Stimulated activated CD8-positive, alpha-beta memory T cell treated with anti-CD3 and anti-CD28 coated beads, Interleukin-4, amount 100 ng/mL, for 48 hours (primary cell): Measurements from ENCODE around the gene KIAA0408.
"Not testable (repeated sequence)": the region's sequence is repeated elsewhere in the genome, so short reads cannot be mapped to it uniquely, and the experiment has no call there.

Experiments
- DNase-seq: peaks from one replicate; pipeline ENCODE4 v3.0.0-alpha.2; 2020

Gene KIAA0408

GRCh38 chr6:127462376-127462775 is 3.2 kb upstream of the KIAA0408 start:
- DNase-seq, result no peak

GRCh38 chr6:127460465-127460864 is 1.3 kb upstream of the KIAA0408 start:
- DNase-seq, result no peak

GRCh38 chr6:127458817-127459216 is 372 bp downstream of the KIAA0408 start:
- DNase-seq, result no peak

- DNase-seq, result no peak
Observed at GRCh38 chr6:127458222-127458621, 967 bp downstream of the KIAA0408 start.

- no peak for DNase-seq
Observed at GRCh38 chr6:127457456-127458064, 1.6 kb downstream of the KIAA0408 start.

- DNase-seq, result no peak
Observed at GRCh38 chr6:127456465-127456864, 2.7 kb downstream of the KIAA0408 start.

- no peak for DNase-seq
Observed at GRCh38 chr6:127453845-127454619, 5.2 kb downstream of the KIAA0408 start.

GRCh38 chr6:127452803-127453202 is 6.4 kb downstream of the KIAA0408 start:
- DNase-seq, result no peak

GRCh38 chr6:127451388-127451787 is 7.8 kb downstream of the KIAA0408 start:
- no peak for DNase-seq

- no peak for DNase-seq
Observed at GRCh38 chr6:127447780-127448179, 11.4 kb downstream of the KIAA0408 start.

GRCh38 chr6:127446356-127446755 is 12.8 kb downstream of the KIAA0408 start:
- DNase-seq, result no peak

- no peak for DNase-seq
Observed at GRCh38 chr6:127441881-127442280, 17.3 kb downstream of the KIAA0408 start.

- DNase-seq, result no peak
Observed at GRCh38 chr6:127439718-127440117, 19.5 kb downstream of the KIAA0408 start.

- no peak for DNase-seq
Observed at GRCh38 chr6:127436578-127437110, 22.5 kb downstream of the KIAA0408 start.

- DNase-seq, result no peak
Observed at GRCh38 chr6:127435626-127436220, 23.5 kb downstream of the KIAA0408 start.

GRCh38 chr6:127434651-127435050 is 24.5 kb downstream of the KIAA0408 start:
- DNase-seq, result no peak

GRCh38 chr6:127428562-127428961 is 30.6 kb downstream of the KIAA0408 start:
- DNase-seq, result not testable (repeated sequence)

- no peak for DNase-seq
Observed at GRCh38 chr6:127423921-127424320, 35.3 kb downstream of the KIAA0408 start.

- DNase-seq, result not testable (repeated sequence)
Observed at GRCh38 chr6:127421164-127421563, 38.0 kb downstream of the KIAA0408 start.

GRCh38 chr6:127420556-127420955 is 38.6 kb downstream of the KIAA0408 start:
- DNase-seq, result peak; percentile 72

GRCh38 chr6:127415096-127415495 is 44.1 kb downstream of the KIAA0408 start:
- no peak for DNase-seq

- not testable (repeated sequence) for DNase-seq
Observed at GRCh38 chr6:127413123-127413522, 46.1 kb downstream of the KIAA0408 start.

GRCh38 chr6:127412016-127412415 is 47.2 kb downstream of the KIAA0408 start:
- DNase-seq, result not testable (repeated sequence)
